GM21737 (cell line): Measurements from ENCODE around the gene PSMA7.
"Not testable (repeated sequence)": the region's sequence is repeated elsewhere in the genome, so short reads cannot be mapped to it uniquely, and the experiment has no call there.

Experiments
- ATAC-seq: cut with Tn5 transposase; IDR thresholded peaks from one replicate; pipeline ENCODE4 v1.9.1; 2021; ENCODE audit warnings: mild to moderate bottlenecking, moderate library complexity; ENCODE audit not compliant: unreplicated experiment

PSMA7 gene

DNA sequence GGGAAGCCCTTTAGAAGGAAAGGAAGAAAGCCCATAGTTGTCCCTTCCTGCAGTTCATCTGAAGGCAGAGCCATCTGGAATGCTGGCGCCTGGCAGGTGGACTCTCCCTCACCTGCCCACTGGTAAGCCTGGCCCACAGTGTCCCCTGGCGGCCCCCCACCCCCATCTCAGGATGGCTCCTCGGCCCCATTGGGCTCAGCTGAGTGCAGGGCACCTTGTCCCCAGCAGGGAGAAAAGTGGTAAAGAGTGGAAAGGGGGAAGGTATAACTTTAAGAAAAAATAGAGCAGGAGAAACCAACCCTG lies 13.0 kb upstream of the PSMA7 start:
- no peak for ATAC-seq

- ATAC-seq, result no peak
Measured at GRCh38 chr20:62155428-62156253, 12.4 kb upstream of the PSMA7 start.

DNA sequence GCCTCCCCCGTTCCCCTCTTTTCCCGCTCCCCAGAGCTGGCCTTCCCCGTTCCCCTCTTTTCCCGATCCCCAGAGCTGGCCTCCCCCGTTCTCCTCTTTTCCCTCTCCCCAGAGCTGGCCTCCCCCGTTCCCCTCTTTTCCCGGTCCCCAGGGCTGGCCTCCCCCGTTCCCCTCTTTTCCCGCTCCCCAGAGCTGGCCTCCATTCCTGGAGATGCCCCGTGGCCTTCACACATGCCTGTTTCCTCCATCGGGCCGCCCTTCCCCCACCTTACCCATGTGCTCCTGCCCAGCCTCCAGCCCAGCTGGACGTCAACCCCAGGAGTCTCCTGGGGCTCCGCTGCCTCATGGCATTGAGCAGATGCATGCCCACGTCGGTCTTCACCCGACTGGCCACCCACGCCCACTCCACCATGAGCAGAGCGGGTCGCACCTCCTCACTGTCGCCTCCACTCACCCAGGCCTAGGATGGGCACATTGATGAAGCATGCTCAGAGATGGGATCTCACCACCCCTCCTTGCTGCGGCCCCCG lies 8.7 kb upstream of the PSMA7 start:
- no peak for ATAC-seq

- ATAC-seq, result no peak
Measured at GRCh38 chr20:62151225-62151624, 8.0 kb upstream of the PSMA7 start.

DNA sequence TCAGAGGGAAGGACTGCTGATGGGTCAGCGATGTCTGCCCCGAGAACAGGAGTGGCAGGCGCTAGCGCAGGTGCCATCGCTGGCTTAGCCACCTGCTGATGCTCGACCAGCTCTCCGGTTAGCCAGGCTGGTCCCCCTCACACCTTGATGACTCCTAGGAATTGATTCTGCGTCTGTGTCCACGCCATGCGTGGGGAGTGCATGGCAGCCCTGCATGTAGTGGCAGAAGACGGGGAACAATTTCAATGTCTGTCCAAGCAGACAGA lies 7.0 kb upstream of the PSMA7 start:
- ATAC-seq, result no peak

- ATAC-seq, result no peak
Measured at GRCh38 chr20:62149532-62150309, 6.5 kb upstream of the PSMA7 start.

DNA sequence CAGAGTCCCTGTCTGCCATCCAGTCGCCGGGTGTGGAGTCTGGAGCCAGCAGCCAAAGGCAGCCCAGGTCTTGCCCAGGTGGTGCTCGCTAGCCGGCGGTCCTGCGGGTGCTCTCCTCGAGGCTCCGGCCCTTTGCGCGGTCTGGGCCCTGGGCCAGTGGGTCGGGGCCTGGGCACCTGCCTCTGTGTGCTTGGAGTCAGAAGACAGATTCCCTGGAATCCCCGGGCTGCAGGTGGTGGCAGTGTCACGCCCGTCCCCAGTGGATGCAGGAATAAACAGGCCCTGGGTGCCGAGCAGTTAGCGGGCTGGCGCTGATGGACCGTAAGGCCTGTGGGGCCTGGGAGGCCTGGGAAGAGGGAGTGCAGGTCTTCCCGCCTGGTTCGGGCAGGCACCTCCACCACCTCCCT lies 5.7 kb upstream of the PSMA7 start:
- ATAC-seq, result no peak

GRCh38 chr20:62148383-62148782 lies 5.2 kb upstream of the PSMA7 start:
- ATAC-seq, result not testable (repeated sequence)

DNA sequence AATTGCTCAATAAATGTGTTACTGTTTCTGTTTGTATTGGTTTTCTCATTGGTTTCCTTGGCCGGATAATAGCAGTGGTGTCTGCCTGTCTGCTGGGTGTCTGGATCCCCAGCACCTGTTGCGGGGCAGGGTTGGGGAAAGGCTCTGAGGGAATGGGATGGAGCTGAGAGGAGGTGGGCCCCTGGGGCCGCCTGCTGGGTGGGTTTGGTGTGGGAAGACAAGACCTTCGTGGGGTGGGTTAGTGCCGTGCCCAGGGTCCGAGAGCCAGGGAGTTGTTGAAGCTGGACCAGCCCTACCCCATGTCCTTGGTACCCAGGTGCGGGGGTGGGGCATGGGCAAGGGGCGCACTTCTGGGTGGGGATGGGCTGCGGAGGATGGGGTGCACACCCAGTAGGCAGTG lies 4.3 kb upstream of the PSMA7 start:
- no peak for ATAC-seq

GRCh38 chr20:62147125-62147524 lies 3.9 kb upstream of the PSMA7 start:
- no peak for ATAC-seq

GRCh38 chr20:62146019-62146755 lies 3.0 kb upstream of the PSMA7 start:
- no peak for ATAC-seq

GRCh38 chr20:62145688-62146018 lies 2.5 kb upstream of the PSMA7 start:
- no peak for ATAC-seq

DNA sequence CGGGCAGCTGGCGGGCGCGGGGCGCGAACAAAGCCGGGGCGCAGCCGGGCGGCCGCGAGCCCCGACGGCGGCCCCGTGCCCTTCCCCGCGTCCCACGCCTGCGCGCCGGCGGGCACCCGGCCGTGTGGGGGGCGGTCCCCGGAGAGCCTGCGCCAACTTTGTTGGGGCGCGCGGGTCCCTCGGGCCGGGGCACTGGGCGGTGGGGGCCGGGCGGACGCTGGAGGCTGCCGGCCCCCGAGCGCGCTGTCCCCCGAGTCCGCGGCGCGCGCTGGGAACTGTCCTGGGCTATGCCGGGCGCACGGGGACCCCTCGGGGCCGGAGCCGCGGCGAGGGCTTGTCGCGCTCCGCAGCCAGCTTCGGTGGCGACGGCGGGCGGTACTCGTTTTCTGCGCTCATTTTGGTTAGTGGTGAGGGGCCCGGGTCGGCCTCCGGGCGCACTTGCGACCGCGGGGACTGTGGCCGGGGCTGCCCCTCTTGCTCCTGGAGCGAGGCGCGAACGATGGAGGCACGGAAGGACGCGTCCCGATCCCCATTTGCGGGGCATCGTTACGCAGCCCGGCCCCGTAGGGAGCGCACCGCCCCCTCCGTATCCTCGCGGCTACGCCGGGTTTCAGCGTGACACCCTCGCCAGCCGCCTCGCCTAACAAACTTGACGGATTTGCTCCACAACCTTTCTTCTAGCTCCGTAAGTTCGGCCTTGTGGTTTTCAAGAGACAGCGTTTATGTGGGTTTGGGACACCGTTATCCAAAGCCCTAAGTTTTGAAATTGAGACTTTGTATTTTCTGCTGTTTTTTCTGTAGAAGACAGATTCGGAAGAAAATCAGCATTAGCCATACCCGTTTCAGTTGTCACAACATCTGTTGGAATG lies 997 bp upstream of the PSMA7 start:
- ATAC-seq, result peak; percentile 34

DNA sequence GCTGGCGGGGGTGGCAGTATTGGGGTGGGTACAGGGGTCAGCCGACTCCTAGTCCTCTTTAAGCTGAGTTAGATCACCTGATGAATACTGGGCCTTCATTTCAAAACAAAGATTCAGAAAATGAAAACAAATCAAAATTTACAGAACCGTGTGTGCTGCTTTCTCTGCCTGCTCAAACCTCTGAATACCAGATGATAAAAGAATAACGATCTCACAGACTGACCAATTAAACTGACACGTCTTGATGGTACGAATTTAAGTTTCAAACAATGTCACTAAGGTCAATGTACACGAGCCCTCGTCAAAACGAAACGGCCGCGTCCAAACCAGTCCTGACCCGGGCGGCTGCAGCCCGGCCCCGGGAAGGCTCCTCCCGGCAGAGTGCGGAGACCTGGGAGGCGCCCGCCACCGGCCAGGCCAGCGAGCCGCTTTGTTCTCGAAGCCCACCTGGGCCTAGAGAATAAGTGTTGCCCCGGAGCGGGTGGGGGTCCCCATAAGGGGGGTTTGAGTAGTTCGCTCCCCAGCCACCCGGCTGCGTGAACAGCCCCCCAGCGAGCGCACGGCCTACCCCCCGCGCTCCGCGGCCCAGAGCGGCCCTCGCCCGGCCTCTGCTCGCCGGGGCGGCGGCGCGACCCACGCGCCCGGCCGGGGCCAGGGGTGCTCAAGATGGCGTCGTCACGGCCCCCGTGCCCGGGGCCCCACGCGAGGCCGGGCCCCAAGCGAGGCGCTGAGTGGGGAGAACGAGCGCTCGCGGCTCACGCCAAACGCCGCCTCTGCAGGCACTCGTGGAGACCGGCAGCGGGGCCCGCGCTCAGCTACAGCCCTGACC lies 728 bp downstream of the PSMA7 start:
- ATAC-seq, result no peak

GRCh38 chr20:62141397-62142251 lies 1.6 kb downstream of the PSMA7 start:
- no peak for ATAC-seq

GRCh38 chr20:62141043-62141396 lies 2.2 kb downstream of the PSMA7 start:
- no peak for ATAC-seq

DNA sequence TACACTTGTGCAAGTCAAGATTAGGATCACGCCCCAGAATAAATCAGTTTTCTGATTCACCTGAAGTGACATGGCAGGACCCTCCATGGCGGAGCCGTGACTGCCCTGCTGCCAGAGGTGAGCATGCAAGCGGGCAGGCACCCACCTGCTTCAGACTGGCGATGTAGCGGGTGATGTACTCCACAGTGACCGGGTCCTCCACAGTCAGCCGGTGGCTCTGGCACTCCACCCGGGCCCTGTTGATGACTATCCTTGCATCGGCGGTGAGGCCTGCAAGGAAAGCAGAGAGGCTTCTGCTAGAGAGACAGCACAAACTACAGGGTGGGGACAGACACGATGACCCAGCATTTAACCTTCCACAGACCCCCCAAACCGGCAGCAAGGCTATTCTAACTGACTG lies 3.6 kb downstream of the PSMA7 start:
- no peak for ATAC-seq

GRCh38 chr20:62138912-62139311 lies 4.3 kb downstream of the PSMA7 start:
- no peak for ATAC-seq

GRCh38 chr20:62138204-62138543 lies 5.0 kb downstream of the PSMA7 start:
- ATAC-seq, result no peak
